Cardiac fibroblast (primary cell): ENCODE results near the gene NFE2L1.
A peak's percentile ranks its signal among the peaks of the same experiment; 100 is the strongest.

ENCODE experiments used
- DNase-seq, 2 donors: peaks; one replicate each; pipeline versions ENCODE4 v3.0.0 to v3.0.0-alpha.2; 2010; ENCODE audit warnings: low read depth in 2 of 2
- H3K4me3 ChIP-seq, 2 donors: replicated peaks in 1 of 2; 1 replicate in 1 of 2; 2 replicates in 1 of 2; pipeline ENCODE4 v1.5.1; 2011; ENCODE audit warnings: low read depth in 2 of 2, low read length in 2 of 2, mild to moderate bottlenecking in 2 of 2, moderate library complexity in 1 of 2
- TF ChIP-seq, protein P1 (sequence below): IDR thresholded peaks from one replicate; pipeline ENCODE4 v1.5.1; 2011; ENCODE audit warnings: low read depth, mild to moderate bottlenecking, low read length, inconsistent platforms

NFE2L1 gene

DNA sequence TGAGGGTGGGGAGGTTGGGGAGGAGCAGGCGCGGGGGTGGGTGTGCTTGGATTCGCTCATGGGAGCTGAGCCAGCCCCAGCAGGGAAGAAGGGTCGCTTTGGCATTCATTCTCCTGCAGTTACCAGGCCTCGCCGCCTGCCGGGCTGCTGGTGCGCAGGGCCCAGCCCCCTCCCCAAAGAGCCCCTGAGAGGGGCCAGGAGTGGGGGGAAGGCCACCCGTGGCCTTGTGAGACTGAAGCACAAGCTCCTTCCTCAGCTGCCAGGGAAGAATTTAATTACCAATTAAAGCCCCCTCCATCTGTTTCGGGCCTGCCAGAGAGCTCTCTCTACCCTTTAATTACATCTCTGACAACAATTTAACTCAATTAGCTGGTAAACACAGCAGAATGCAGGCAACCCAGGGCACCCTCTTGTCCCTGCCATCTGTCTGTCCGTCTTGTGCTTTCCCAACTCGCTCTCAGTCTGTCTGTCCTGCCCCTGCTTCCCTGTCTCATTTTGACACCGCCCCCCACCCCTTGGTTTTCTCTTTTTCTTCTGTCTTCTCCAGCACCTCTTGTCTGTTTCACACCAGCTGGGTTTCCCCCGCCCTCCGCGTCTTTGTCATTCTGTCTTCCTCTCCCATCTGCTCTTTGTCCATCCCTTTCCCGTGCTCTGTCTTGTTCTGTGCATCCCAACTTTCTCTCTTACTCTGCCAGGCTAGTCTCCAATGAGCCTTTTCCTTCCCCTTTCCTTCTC lies 44.6 kb upstream of the NFE2L1 start:
- H3K4me3 ChIP-seq, result no peak overlapping the region
- no peak for DNase-seq
- TF ChIP-seq, protein P1, sequence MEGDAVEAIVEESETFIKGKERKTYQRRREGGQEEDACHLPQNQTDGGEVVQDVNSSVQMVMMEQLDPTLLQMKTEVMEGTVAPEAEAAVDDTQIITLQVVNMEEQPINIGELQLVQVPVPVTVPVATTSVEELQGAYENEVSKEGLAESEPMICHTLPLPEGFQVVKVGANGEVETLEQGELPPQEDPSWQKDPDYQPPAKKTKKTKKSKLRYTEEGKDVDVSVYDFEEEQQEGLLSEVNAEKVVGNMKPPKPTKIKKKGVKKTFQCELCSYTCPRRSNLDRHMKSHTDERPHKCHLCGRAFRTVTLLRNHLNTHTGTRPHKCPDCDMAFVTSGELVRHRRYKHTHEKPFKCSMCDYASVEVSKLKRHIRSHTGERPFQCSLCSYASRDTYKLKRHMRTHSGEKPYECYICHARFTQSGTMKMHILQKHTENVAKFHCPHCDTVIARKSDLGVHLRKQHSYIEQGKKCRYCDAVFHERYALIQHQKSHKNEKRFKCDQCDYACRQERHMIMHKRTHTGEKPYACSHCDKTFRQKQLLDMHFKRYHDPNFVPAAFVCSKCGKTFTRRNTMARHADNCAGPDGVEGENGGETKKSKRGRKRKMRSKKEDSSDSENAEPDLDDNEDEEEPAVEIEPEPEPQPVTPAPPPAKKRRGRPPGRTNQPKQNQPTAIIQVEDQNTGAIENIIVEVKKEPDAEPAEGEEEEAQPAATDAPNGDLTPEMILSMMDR, result no peak

DNA sequence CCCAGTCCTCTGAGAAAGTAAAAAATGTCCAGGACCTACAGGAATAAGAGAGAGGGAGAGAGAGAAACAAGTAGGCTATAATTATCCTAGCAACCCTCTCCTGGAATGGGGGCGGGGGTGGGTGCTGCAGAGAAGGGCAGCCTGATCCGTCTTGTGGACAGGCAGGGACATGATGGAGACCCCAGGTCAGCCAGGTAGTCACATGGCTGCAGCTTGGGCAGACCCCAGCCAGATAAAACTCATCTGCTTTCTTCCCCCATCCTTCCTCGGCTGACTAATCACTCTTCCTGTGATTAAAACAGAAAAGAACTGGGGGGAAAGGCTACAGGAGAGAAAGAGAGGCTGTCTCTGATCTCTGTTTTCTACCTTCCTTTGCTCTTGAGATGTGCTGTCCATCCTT lies 43.2 kb upstream of the NFE2L1 start:
- TF ChIP-seq, protein P1, result no peak
- no peak for DNase-seq
- no peak overlapping the region for H3K4me3 ChIP-seq

DNA sequence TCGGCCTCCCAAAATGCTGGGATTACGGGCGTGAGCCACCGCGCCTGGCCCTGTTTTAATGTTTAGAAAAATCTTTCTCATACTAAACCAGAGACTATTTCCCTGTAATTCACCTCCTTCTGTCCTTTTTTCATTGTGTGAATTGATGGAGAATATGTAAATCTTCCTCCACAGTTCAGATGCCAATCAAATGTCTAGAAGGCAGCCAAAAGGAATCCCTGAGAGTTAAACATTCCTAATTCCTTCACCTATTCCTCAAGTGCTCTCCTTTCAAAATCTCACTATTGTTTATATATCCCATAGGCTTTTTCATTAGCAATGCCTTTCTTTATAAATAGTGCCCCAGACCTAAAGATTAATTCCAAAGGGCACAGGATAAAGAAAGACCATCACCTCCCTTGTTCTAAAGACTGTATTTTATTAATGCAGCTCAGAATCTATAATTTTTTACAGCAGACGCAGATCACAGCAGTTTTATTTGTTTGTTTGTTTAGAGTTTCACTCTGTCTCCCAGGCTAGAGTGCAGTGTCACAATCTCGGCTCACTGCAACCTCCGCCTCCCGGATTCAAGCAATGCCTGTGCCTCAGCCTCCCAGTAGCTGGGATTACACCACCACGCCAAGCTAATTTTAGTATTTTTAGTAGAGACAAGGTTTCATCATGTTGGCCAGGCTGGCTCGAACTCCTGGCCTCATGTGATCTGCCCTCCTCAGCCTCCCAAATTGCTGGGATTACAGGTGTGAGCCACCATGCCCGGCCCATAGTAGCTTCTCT lies 41.0 kb upstream of the NFE2L1 start:
- TF ChIP-seq, protein P1, result no peak
- DNase-seq, result no peak
- no peak overlapping the region for H3K4me3 ChIP-seq

DNA sequence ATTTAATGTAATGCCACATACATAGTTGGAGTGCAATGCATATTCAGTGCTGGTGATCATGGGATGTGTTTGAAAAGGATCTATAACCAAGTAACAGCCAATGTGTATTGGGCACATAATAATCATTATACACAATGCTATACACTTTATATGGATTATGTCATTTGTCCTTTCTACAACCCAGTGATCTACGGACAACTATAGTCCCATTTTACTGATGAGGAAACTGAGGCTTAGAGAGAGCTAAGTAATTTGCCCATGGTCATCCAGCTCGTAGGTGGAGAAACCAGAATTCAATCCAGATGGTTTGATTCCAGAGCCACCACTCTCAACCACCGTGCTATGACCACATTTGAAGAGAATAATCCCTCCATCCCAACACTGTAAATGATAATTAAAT lies 38.0 kb upstream of the NFE2L1 start:
- TF ChIP-seq, protein P1, result no peak
- no peak for DNase-seq
- H3K4me3 ChIP-seq, result no peak overlapping the region

DNA sequence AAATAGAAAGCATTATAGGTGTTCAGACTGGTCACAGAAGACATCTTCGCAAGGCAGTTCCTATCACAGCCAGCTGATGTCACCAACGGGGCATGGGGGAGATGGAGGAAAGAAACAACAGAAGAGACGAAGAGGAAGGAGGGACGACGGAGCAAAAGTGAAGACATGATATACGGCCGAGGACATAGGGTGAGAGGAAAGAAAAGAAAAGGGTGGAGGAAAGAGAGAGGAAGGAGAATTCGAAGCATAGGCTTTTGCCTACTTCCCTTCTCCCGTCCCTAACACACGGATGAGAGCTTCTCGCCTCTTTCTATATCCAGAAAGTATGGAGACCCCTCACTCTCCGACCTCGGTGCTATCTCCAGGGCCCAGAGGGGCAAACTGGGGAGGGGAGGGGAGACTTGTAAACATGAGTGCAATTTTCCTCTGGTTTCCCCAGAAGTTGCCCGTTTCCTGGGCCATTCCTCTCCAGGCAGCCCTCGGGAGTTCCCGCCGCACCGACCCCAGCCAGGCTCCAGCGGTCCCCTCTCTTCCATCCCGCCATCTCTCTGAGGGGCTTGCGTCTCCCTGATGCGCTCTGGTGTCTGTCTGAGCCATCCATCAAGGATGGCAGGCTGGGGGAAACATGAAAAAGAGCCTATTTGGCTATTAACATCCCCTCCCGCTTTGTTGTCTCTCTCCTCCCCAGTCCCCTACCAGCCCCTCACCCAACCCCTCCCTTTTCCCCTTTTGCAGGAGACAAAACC lies 36.6 kb upstream of the NFE2L1 start:
- H3K4me3 ChIP-seq, result peak overlapping the region; percentile 41 to 47
- peak; percentile 47 to 53 for DNase-seq

DNA sequence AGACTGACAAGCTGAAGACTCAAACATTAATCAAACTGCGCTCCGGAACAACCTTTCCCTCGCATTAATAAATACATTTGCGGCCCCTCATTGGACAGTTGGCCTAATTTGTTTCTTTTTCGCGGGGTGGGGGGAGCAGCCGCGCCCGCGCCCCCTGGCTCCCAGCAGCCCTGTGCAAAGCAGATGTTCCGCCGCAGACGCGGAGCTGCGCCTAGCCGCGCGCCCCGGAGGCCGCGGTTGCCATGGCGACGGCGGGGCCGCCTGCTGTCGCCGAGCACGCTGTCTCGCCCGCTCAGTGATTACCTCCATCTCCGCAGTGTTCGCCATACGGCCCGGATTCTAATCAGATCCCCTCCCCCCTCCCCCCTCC lies 36.0 kb upstream of the NFE2L1 start:
- no peak for DNase-seq
- H3K4me3 ChIP-seq, result peak overlapping the region; percentile 41 to 47
- TF ChIP-seq, protein P1, result no peak

More for the DNA sequence above, 36.6 kb upstream of the NFE2L1 start:
- TF ChIP-seq, protein P1, result peak; percentile 66
